Bronchial epithelial cell (primary cell): Measurements from ENCODE around the gene MRPL21. TPM values are rescaled to one million over a fixed set of nuclear protein-coding genes. Genes with fewer than 3 reads are reported as not detected.

Source experiments
- DNase-seq: peaks from one replicate; pipeline ENCODE4 v3.0.0-alpha.2; 2010; ENCODE audit warnings: low read depth
- FAIRE-seq: peaks from 2 replicates; lab custom pipeline; 2011; peaks lifted over from hg19 to GRCh38; lab: Jason Lieb, UNC
- H3K27me3 ChIP-seq: 2 replicates; pipeline ENCODE4 v1.5.1; 2011; ENCODE audit warnings: low read length; ENCODE audit not compliant: control insufficient read depth, insufficient read depth
- H3K36me3 ChIP-seq: 2 replicates; pipeline ENCODE4 v1.5.1; 2011; ENCODE audit warnings: low read length; ENCODE audit not compliant: control insufficient read depth, insufficient read depth
- H3K4me3 ChIP-seq: 2 replicates; pipeline ENCODE4 v1.5.1; 2011; ENCODE audit warnings: mild to moderate bottlenecking, low read depth, low read length, control low read depth
- total RNA-seq: library from RNA; depleted of rRNA; stranded (reverse); fragments of >200 nt; gene quantifications from 2 replicates; pipeline ENCODE4 v1.2.1, GENCODE V29; 2014
- TF ChIP-seq, protein P1 (sequence below): IDR thresholded peaks from 2 replicates; pipeline ENCODE4 v1.5.1; 2011; ENCODE audit warnings: mild to moderate bottlenecking, moderate library complexity, low read length, control low read depth, inconsistent platforms; ENCODE audit not compliant: insufficient read depth, severe bottlenecking

The MRPL21 gene
- total RNA-seq, 1 donor from 2014 or later, result 65.0 TPM

DNA sequence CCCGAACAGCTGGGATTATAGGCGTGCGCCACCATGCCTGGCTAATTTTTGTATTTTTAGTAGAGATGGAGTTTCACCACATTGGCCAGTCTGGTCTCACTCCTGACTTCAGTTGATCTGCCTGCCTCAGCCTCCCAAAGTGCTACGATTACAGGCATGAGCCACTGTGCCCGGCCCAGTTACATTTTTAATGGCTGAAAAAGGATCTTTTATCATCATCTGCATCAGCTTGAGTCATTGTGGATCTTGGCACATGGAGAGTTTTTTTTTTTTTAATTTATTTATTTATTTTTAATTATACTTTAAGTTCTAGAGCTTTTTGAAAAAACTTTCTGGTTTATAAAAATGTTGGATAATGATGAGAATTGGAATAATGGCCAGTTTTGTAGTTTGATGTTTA lies 8.6 kb upstream of the MRPL21 start:
- FAIRE-seq (no peak), DNase-seq (no peak)
- no peak overlapping the region for H3K4me3 ChIP-seq
- no peaks in the 10 kb centered on the region for H3K27me3 ChIP-seq
- peaks cover 31% of the 10 kb centered on the region for H3K36me3 ChIP-seq
- TF ChIP-seq, protein P1, sequence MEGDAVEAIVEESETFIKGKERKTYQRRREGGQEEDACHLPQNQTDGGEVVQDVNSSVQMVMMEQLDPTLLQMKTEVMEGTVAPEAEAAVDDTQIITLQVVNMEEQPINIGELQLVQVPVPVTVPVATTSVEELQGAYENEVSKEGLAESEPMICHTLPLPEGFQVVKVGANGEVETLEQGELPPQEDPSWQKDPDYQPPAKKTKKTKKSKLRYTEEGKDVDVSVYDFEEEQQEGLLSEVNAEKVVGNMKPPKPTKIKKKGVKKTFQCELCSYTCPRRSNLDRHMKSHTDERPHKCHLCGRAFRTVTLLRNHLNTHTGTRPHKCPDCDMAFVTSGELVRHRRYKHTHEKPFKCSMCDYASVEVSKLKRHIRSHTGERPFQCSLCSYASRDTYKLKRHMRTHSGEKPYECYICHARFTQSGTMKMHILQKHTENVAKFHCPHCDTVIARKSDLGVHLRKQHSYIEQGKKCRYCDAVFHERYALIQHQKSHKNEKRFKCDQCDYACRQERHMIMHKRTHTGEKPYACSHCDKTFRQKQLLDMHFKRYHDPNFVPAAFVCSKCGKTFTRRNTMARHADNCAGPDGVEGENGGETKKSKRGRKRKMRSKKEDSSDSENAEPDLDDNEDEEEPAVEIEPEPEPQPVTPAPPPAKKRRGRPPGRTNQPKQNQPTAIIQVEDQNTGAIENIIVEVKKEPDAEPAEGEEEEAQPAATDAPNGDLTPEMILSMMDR, result no peak

DNA sequence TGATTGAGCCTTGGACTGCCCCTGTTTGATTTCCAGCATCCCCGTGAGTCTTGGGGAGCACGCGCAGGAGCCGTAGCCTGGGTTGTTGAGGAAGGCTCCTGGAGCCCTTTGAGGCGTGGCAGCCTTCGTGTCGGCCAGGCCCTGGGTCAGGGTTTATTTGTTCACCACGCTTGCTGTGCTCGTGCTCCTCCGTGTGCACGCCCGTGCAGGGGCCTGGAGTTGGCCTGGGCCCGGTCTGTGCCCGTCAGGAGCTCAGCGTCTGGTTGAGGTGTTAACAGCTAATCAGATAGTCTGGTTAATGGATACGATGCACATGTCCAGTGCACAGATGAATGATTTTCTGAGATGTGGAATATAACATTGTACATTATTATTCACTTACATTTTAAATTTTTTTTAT lies 8.1 kb upstream of the MRPL21 start:
- DNase-seq, result no peak
- FAIRE-seq, result no peak
- Histone ChIP-seq H3K36me3 (peaks cover 34% of the 10 kb centered on the region), H3K27me3 (no peaks in the 10 kb centered on the region), H3K4me3 (no peak overlapping the region)
- TF ChIP-seq, protein P1, result no peak

DNA sequence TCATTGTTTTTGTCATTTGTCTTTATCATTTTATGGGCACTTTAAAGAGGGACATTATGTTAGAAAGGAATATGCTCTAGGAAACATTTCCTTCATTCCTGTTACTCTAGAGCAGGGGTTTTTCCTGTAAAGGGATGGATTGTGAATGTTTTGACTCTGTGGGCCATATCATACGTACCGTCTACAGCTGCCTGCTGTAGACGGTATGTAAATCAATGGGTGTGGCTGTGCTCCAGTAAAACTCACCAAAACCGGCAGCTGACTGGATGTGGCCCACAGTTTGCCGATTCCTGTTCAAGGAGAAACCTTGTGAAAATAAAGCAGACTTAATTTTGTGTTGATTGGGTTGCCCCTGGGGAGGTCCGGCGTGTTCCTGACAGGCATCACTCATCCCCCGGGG lies 7.3 kb upstream of the MRPL21 start:
- H3K36me3 ChIP-seq, result peaks cover 32% of the 10 kb centered on the region
- no peak for FAIRE-seq
- no peak for DNase-seq
- no peak overlapping the region for H3K4me3 ChIP-seq
- H3K27me3 ChIP-seq, result no peaks in the 10 kb centered on the region
- TF ChIP-seq, protein P1, result no peak

DNA sequence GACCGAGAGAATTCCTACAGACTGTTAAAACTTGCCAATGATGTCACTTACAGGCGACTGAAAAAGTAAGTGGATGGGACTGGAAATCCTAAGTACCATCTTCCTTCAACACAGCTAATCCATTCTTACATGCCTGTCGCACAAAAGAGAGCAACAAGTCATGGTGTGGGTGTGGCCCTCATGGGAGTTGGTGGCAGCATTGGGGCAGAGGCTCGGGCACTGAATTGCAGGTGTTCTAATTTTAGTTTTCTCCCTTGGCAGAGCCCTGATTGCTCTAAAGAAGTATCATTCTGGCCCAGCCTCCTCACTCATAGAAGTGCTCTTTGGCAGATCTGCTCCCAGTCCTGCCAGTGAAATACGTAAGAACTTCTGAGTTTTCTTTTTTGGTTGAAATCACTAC lies 4.6 kb upstream of the MRPL21 start:
- Histone ChIP-seq H3K36me3 (peaks cover 25% of the 10 kb centered on the region), H3K4me3 (no peak overlapping the region), H3K27me3 (no peaks in the 10 kb centered on the region)
- DNase-seq (no peak), FAIRE-seq (no peak)
- TF ChIP-seq, protein P1, result no peak

DNA sequence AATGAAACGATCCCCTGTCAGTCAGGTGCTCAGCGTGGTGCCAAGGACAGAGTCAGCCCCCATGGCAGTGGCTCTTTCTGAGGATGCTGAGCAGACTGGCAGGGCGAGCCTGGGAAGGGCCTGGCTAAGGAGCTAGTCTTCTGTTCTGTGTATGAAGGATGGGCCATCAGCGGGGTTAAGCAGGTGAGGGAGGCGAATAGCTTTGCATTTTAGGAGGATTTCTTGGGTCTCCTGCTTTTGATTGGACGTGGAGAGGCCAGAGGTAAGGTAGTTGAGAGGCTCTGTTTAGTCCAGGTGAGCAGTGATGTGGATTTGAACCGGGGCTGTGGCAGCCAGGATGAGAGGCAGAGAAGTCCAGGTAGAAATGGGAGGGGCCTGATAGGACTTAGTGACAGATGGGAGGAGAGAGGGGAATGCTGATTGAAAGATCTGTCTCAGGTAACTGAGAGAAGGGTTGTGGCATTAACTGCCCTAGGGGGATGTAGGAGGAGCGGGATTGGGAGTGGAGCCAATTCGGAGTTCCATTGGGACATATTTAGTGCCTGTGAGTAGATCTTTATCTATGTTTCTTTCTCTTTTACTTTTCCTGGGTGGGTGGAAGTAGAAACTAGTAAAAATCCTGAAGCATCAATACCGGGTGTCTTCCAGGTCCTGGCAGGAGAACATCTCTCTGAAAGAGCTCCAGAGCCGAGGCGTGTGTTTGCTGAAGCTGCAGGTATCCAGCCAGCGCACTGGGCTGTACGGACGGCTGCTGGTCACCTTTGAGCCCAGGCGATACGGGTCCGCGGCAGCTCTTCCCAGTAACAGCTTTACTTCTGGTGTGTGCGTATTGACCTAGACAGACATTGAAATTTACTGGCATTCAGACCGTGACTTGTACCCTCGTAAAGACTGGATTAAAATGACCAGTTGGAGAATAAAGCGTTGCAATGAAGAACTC lies 2.1 kb upstream of the MRPL21 start:
- peaks cover 14% of the 10 kb centered on the region for H3K36me3 ChIP-seq
- TF ChIP-seq, protein P1, result no peak
- DNase-seq (no peak), FAIRE-seq (no peak)
- no peak overlapping the region for H3K4me3 ChIP-seq
- H3K27me3 ChIP-seq, result no peaks in the 10 kb centered on the region
